GM19025 (cell line): ENCODE measurements around the gene SAPCD1.

Experiments used
- ATAC-seq: cut with Tn5 transposase; IDR thresholded peaks from one replicate; pipeline ENCODE4 v1.9.1; 2021; ENCODE audit warnings: mild to moderate bottlenecking, low read depth, moderate library complexity; ENCODE audit not compliant: unreplicated experiment

Gene SAPCD1

GRCh38 chr6:31762356-31762755 is at the start of gene SAPCD1:
TSS of gene SAPCD1 (plus strand) at chr6:31762656. CDS start at chr6:31763055, 399 bp downstream.
- ATAC-seq = no peak

- no peak for ATAC-seq
These were observed 49.0 kb upstream of the SAPCD1 start for GRCh38 chr6:31713465-31713864.

- no peak for ATAC-seq
These were observed 48.3 kb upstream of the SAPCD1 start for GRCh38 chr6:31713991-31714684.

GRCh38 chr6:31715022-31715958 is 47.2 kb upstream of the SAPCD1 start, which contains the start of gene LY6G6D:
TSS of gene LY6G6D (plus strand) at chr6:31715348. CDS start at chr6:31715356, 8 bp downstream.
- ATAC-seq = no peak

DNA sequence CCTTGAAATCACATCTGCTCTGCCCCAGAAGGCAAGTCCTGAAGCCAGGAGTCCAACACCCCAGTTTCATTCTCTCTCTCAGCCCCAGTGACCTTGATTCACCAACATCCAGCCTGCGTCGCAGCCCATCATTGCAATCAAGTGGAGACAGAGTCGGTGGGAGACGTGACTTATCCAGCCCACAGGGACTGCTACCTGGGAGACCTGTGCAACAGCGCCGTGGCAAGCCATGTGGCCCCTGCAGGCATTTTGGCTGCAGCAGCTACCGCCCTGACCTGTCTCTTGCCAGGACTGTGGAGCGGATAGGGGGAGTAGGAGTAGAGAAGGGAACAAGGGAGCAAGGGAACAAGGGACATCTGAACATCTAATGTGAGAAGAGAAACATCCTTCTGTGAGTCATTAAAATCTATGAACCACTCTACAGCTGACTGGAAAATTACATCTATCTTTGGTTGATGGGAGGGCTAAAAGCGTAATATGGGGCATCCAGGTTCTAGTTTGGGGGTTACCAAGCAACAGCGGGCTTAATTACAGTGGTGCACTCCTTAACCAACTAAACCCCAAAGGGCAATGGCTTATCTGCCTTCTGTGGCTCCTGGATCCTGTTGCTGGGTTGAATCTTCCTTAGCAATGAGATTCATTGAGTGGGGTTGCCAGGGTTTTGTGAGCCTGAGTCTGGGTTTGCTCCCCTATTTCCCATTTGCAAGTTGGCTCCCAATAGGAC is 44.8 kb upstream of the SAPCD1 start:
- no peak for ATAC-seq

DNA sequence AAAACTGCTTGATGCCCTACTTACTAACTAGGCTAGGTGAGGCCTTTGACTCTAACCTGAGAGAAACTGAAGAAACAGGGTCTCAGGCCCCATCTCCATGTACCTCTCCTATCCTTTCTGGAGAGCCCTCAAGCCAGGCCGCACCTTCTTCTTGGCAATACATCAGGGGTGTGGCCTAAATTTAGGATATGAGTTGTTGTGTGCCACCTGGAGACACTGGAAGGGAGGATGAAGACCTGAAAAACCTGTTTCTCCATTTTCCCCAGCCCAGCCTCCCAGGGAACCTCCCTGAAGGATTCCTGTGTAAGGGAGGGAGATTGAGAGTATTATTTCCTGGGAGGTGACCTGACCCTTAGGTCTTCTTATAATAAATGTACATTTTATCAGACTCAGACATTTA is 44.2 kb upstream of the SAPCD1 start:
- no peak for ATAC-seq

DNA sequence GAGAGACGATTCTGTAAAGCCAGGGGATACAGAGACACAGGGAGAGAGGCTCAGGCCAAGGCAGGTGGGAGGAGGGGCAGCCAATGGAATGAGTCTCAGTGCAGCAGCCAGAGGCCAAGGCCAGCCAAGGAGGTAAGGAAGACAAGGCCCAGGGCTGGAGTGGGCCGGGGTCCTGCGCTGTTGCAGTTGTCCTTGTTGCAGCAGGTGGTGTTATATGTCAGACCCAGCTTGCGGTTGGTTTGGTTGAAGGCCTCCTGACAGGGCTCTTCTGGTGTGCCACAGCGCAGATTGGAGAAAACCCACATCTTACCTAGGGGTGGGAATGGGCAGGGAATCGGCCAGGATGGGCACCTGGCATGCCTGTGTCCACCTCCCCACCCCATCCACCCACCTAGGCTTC is 43.5 kb upstream of the SAPCD1 start:
- ATAC-seq = no peak

DNA sequence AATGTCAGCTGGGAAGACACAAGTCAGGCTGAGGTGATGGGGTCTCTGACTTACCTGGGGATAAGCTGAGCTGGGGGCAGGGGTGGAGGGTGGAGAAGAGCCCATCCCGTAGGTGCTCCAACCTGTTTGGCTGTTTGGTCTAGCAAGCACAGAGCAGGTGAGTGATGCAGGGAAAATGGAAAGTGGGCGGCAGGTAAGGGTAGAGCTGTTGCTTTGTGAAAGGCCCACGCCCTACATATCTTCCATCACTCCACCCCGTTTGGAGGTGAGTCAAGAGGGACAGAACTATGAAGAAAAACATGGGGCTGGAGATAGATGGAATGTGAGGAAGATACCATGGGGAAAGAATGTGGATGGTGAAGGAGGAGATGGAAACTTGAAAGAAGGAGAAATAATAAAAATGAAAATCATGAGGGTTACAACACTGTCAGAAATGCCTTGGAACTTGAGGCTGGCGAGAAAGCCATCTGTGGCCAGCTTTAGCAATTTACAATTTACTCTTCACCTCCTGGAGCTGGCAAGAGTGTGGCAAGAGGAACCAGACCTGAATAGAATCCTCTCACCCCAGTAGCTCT is 42.2 kb upstream of the SAPCD1 start:
- ATAC-seq = no peak

DNA sequence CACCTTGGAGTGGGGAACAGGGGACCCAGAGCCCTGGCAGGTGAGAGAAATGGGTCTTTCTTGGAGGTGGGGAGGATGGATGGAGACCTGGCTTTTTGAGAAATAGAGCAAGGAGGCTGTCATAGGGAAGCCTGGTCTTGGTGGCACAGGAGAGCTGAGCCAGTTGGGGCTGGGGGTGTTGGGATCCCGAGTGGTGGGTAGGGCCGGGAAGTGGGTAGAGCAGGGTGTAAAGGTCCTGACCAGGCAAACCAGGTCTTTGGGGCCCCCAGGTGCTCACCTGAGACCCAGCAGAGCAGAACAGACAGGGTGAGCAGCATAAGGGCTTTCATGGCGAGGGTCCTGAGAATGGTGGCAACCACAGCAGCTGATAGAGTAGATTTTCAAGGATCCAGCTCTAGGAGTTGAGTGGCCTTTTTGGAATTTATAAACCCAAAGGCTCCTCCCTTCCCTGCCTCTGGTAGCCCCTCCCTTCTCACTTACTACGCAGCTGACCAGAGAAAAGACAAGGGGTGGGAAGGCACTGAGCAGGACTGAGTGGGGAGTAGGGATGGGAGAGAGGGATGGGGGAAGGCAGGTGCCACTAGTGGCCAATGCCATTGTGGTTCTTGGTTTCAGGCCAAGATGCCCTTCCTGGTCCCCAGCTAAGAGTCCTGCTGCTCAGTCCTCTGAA is 41.0 kb upstream of the SAPCD1 start, which contains the start of gene LY6G6C:
Gene LY6G6C (minus strand): TSS at position 396 of the 670 bp plus-strand sequence. CDS start 67 bp downstream, at position 329.
- no peak for ATAC-seq

GRCh38 chr6:31722173-31722572 is 40.3 kb upstream of the SAPCD1 start:
- no peak for ATAC-seq

DNA sequence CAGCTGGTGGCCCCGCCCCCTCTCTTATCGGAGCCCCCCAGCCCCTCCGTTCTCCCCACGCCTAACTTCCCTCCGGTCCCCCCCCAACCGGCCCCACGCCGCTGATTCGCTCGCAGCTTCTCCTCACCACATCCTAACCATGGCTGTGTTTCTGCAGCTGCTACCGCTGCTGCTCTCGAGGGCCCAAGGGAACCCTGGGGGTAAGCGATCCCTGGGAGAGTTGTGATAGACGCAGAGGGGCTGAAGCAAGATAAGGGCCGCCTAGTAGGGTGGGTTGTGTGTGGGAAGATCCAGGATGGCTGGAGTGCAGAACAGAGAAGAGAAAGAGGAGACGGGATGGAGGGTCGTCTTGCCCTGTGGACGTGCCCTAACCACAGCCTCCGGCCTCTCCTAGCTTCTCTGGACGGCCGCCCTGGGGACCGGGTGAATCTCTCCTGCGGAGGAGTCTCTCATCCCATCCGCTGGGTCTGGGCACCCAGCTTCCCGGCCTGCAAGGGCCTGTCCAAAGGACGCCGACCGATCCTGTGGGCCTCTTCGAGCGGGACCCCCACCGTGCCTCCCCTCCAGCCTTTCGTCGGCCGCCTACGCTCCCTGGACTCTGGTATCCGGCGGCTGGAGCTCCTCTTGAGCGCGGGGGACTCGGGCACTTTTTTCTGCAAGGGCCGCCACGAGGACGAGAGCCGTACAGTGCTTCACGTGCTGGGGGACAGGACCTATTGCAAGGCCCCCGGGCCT is 39.0 kb upstream of the SAPCD1 start, which contains the start of gene MPIG6B:
Gene MPIG6B (plus strand): TSS at position 129 of the 735 bp plus-strand sequence. CDS start 11 bp downstream, at position 140.
- ATAC-seq = no peak

GRCh38 chr6:31723980-31724691 is 38.3 kb upstream of the SAPCD1 start:
- no peak for ATAC-seq

GRCh38 chr6:31725502-31726350 is 36.7 kb upstream of the SAPCD1 start:
- no peak for ATAC-seq

DNA sequence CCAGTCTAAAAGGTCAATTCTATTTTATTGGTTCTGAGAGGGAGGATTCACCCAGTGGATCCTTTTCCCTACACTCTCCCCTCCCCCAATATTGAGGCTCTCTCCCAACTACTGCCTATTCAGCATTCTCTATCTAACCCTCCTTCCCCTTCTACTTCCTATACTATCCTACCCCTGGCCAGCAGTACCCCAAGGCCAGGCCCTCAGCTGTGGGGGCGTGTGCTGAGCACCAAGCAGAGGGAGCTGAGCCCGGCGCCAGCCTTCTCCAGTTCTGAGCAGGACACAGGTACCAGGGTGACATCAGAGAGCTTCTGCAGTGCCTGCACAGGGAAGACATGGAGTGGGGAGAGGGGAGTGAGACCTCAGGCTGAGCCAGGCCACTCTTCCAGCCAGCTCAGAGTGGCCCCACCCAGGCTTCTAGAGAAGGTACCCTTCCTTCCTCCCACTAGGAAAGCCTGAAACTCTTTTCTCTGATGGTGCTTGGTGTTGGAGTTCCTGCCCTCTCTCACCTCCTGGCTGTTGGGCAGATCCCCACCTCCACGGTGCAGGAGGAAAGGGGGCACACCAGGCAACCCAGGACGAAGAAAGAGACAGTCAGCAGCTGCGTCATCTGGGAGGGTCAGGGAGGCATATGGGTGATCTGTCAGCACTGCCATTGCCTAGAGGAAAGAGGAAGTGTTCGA is 35.3 kb upstream of the SAPCD1 start:
- no peak for ATAC-seq

DNA sequence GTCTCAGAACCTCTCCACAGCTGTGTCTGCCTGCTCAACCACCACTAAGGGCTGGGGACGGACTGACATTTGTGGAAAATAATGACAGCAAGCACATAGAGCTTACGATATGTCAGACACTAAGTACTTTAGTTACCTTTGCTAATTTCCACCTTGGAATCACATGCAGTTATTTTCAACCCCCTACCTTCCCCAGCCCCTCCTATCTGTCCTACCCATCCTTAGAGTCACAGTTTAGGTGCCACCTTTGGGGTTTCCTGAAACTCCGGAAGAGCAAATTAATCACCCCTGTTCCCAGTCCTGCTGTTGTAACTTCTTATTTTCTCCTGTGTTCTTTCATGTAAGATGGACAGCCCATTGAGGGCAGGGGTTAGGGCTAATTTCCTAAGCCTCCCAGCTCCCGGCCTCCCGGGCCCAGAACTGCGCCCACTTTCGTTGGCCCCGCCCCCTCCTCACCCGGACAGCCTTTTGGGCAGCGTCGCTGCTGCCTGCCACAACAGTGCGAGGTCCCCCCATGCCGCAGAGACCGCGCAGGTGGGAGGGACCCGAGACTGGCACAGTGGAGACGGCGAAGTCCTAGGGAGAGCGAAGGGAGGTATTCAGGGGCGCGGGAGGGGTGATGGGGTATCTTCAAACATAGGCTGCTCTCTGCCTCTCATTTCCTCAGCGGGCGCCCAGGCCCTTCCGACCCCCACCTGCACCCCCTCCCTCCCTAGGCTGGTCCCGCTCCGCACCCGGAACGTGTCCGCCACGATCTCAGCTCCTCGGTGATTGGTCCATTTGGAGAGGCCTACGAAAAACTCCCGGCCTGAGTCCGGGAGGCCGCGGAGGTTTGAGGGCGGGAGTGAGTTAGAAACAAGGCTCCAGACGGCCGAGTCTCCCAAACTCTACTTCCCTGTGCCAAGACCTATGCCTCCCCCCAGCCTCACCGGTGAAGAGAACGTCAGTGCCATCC is 34.5 kb upstream of the SAPCD1 start:
- no peak for ATAC-seq
